Small intestine (tissue), 7 donors: ENCODE measurements around the gene KCNIP3. TPM values are rescaled to one million over a fixed set of nuclear protein-coding genes. Genes with fewer than 3 reads are reported as not detected.
A peak's percentile ranks its signal among the peaks of the same experiment; 100 is the strongest.
"Not testable (repeated sequence)": the region's sequence is repeated elsewhere in the genome, so short reads cannot be mapped to it uniquely, and the experiment has no call there.

Experiments used
- DNase-seq, 2 donors: peaks; one replicate each; pipeline versions ENCODE4 v3.0.0 to v3.0.0-alpha.2; 2013
- FAIRE-seq: peaks from 2 replicates; lab custom pipeline; 2012; peaks lifted over from hg19 to GRCh38; lab: Jason Lieb, UNC
- H3K27ac ChIP-seq, 3 donors: one replicate each; pipeline ENCODE4 v1.5.1; 2013; ENCODE audit warnings: low read length in 2 of 3, mild to moderate bottlenecking in 2 of 3, control low read depth in 1 of 3, inconsistent platforms in 1 of 3, low read depth in 1 of 3, moderate library complexity in 1 of 3
- H3K27me3 ChIP-seq, 3 donors: one replicate each; pipeline ENCODE4 v1.6.1; 2013; ENCODE audit warnings: low read length in 3 of 3, inconsistent platforms in 1 of 3; ENCODE audit not compliant: control insufficient read depth in 3 of 3, insufficient read depth in 3 of 3
- H3K36me3 ChIP-seq, 3 donors: one replicate each; pipeline ENCODE4 v1.6.1; 2013; ENCODE audit warnings: low read length in 3 of 3, inconsistent platforms in 1 of 3, low read depth in 1 of 3, mild to moderate bottlenecking in 1 of 3, moderate library complexity in 1 of 3; ENCODE audit not compliant: control insufficient read depth in 3 of 3, insufficient read depth in 2 of 3
- H3K4me1 ChIP-seq, 3 donors: one replicate each; pipeline ENCODE4 v1.6.1; 2013; ENCODE audit warnings: low read length in 2 of 3, inconsistent platforms in 1 of 3, low read depth in 1 of 3, mild to moderate bottlenecking in 1 of 3, moderate library complexity in 1 of 3; ENCODE audit not compliant: control insufficient read depth in 3 of 3, insufficient read depth in 2 of 3
- H3K4me3 ChIP-seq, 3 donors: one replicate each; pipeline ENCODE4 v1.5.1; 2013; ENCODE audit warnings: low read length in 3 of 3, control low read depth in 1 of 3, inconsistent platforms in 1 of 3, low read depth in 1 of 3, mild to moderate bottlenecking in 1 of 3, moderate library complexity in 1 of 3
- H3K9me3 ChIP-seq, 2 donors: one replicate each; pipeline ENCODE4 v1.6.1; 2013; ENCODE audit warnings: low read depth in 1 of 2, low read length in 1 of 2; ENCODE audit not compliant: control insufficient read depth in 2 of 2, insufficient read depth in 1 of 2
- WGBS, 3 donors: extraction: QIAGEN DNeasy Blood & Tissue Kit; methylation state at CpG; one replicate each; pipeline ENCODE4 v1.1.7; 2013; 5-methylcytosine and 5-hydroxymethylcytosine counted together
- polyA plus RNA-seq, 4 donors: library from polyadenylated mRNA; stranded (reverse) in 3 of 4; unstranded in 1 of 4; fragments of 200-250 nt in 3 of 4; fragments of 120-200 nt in 1 of 4; gene quantifications; one replicate each; pipeline versions ENCODE4 v1.2.1 to v1.2.3, GENCODE V29; 2013
- donor health status: healthy with polysubstance abuse.
- donor health status: control.
- donor health status: control.
- donor health status: Bipolar disorder and iron deficiency.
- donor health status: healthy.

Gene KCNIP3
- polyA plus RNA-seq, 4 donors: 1.4 to 3.8 (median 2.1) TPM

- H3K36me3 ChIP-seq, H3K4me1 ChIP-seq, FAIRE-seq, H3K4me3 ChIP-seq, H3K27me3 ChIP-seq, H3K9me3 ChIP-seq, H3K27ac ChIP-seq: not testable (repeated sequence)
- WGBS, 3 donors: 43 to 72% (median 54%) methylated on average over 7 to 15 of the region's 30 CpGs
- DNase-seq: peak in 1 of 2 donors; percentile 28
These were observed 130.2 kb downstream of the KCNIP3 start for GRCh38 chr2:95427196-95427867.

GRCh38 chr2:95429748-95430467, 132.8 kb downstream of the KCNIP3 start:
- H3K36me3 ChIP-seq, H3K9me3 ChIP-seq, H3K4me3 ChIP-seq, H3K4me1 ChIP-seq, H3K27ac ChIP-seq, H3K27me3 ChIP-seq, DNase-seq: not testable (repeated sequence)
- WGBS, 3 donors: no CpG with 5 or more reads among the region's 8 CpGs
- peak; percentile 19 for FAIRE-seq

- not testable (repeated sequence) for H3K27me3 ChIP-seq, H3K36me3 ChIP-seq, DNase-seq, H3K9me3 ChIP-seq, H3K4me1 ChIP-seq, H3K27ac ChIP-seq, FAIRE-seq, H3K4me3 ChIP-seq
- 74 to 89% (median 82%) methylated on average over 1 of the region's 4 CpGs for WGBS, 3 donors
These were observed 136.2 kb downstream of the KCNIP3 start for GRCh38 chr2:95433373-95433772.

DNA sequence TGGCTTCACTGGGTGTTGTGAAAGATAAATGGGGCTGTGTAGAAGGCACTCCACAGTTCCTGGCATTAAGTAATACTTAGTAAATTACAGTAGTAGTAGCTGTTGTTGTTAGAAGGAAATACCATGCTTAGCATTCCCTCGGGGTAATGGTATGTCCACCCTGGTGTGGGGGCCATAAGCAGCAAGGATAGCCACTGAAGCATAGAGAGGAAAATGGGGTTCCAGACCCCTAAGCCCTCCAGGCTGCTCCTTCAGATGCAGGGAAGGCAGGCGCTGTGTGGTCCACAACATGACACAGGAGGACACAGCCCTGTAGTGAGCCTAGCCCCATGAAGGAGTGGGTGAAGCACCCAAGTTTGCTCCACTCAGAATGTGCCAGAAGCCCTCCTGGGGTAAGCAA, 136.8 kb downstream of the KCNIP3 start:
- H3K36me3 ChIP-seq, H3K4me3 ChIP-seq, H3K27ac ChIP-seq, DNase-seq, H3K4me1 ChIP-seq, H3K27me3 ChIP-seq, FAIRE-seq, H3K9me3 ChIP-seq: not testable (repeated sequence)
- 60 to 100% (median 99%) methylated on average over 1 to 2 of the region's 2 CpGs for WGBS, 3 donors

DNA sequence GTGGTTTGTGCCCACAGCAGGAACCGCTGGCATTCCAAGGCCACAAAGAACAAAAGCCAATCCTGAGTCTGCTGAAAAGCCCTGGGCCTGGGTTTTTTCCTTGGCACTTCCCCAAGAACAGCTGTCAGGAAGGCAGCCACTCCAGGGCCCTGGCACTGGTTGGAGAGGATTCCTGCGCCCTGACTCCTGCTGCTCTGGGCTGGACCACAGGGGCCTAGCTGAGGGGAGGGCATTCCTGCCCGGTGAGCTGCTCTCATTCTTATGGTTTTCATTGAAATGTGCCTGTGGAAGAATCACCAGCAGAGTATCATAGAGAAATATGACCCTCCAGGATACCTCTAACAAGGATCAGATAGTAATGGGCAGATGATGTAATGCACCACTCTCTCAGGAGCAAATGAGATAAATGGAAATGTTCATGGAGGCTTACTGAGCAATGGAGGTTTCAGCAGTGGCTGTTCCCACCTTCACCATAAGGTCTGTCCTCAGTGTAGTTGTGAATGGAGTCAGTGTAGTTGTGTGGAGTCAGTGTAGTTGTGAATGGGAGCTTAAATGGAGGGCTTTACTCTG, 137.4 kb downstream of the KCNIP3 start:
- not testable (repeated sequence) for H3K9me3 ChIP-seq, DNase-seq, H3K4me3 ChIP-seq, H3K27me3 ChIP-seq, H3K36me3 ChIP-seq, H3K27ac ChIP-seq, H3K4me1 ChIP-seq, FAIRE-seq
- WGBS, 3 donors: 14 to 52% (median 34%) methylated on average over 2 of the region's 3 CpGs

DNA sequence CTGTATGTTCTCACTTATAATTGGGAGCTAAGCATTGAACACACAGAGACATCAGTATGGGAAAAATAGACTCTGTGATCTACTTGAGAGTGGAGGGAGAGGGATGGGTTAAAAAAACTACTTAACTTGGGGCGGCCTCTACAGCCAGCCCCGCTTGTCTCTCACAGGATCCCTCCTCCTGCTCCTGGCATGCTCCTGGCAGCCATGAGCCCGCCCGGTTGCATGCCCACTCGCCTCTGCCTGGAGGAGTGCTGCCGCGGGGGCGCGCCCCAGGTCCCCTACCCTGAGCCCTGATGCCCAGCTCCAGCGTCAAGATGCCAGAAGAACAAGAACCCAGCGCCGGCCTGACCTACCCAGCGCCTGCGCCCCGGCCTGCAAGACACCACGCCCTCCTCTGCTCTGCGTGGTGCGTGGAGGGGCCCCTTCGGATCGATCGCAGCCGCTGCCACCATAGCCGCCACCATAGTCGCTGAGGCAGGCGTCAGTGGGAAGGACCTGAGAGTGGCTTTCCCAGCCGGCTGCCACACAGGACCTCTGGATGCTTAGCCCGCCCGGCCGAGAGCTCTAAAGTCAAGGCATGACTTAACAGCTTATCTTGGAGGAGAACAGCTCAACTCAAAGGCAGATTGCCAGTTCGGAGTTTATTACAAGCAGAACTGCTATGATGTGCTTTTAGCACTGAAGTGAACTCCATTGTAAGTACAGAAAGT, 138.2 kb downstream of the KCNIP3 start:
- not testable (repeated sequence) for H3K4me3 ChIP-seq, DNase-seq, FAIRE-seq, H3K27ac ChIP-seq, H3K4me1 ChIP-seq, H3K36me3 ChIP-seq, H3K9me3 ChIP-seq, H3K27me3 ChIP-seq
- WGBS, 3 donors: no CpG with 5 or more reads among the region's 30 CpGs

Other genes starting within 250 kb of the KCNIP3 start
- 100 to 1,000 TPM in 2 of 4 donors, 10 to 100 TPM in 2; 42.9 to 104 (median 92.8) TPM for gene MRPS5, start 175.5 kb upstream of the KCNIP3 start, polyA plus RNA-seq
- 10 to 100 TPM in 1 of 4 donors, 1 to 10 TPM in 3; 3.8 to 18.9 (median 7.3) TPM for gene ZNF514, start 137.5 kb upstream of the KCNIP3 start, polyA plus RNA-seq
- 1 to 10 TPM; 1.1 to 4.2 (median 1.6) TPM for gene ZNF2, start 131.5 kb upstream of the KCNIP3 start, polyA plus RNA-seq
- gene ZNF892, start 89.8 kb upstream of the KCNIP3 start, polyA plus RNA-seq: 1 to 10 TPM in 1 of 4 donors, under 1 TPM in 1, not detected in 2; 0.66 to 1.2 TPM
- gene PROM2, start 22.9 kb upstream of the KCNIP3 start, polyA plus RNA-seq: 10 to 100 TPM in 1 of 4 donors, 1 to 10 TPM in 3; 1.1 to 17.9 (median 1.8) TPM
- gene FAHD2A, start 105.4 kb downstream of the KCNIP3 start, polyA plus RNA-seq: 100 to 1,000 TPM in 1 of 4 donors, 10 to 100 TPM in 3; 27.5 to 162 (median 58.2) TPM
- not detected for gene TRIM43B, start 187.4 kb downstream of the KCNIP3 start, polyA plus RNA-seq